HepG2 (cell line): ENCODE data around the gene ARIH2. TPM values are rescaled to one million over a fixed set of nuclear protein-coding genes. Genes with fewer than 3 reads are reported as not detected.

ENCODE experiments used
- ATAC-seq: fragments of 200-7000 bp; cut with Tn5 transposase; 3 replicates; pipeline ENCODE4 v1.9.1; 2020; ENCODE audit warnings: mild to moderate bottlenecking, moderate library complexity
- BruUV-seq: library from RNA; stranded (reverse); fragments of 400-500 nt; replicated peaks from 2 replicates; lab custom pipeline; 2021; lab: Mats Ljungman, UMichigan
- CTCF ChIA-PET: fragments of 300-600 bp; formaldehyde crosslinking; extraction: SDS; loops from one replicate; lab custom pipeline; 2021; ENCODE audit warnings: low total read pairs, inconsistent platforms, low intra/inter-chr PET ratio; lab: Yijun Ruan, JAX
- POLR2A ChIA-PET: fragments of 350-600 bp; sonication (Branson Sonifier 250); formaldehyde crosslinking; loops from one replicate; lab custom pipeline; 2020; ENCODE audit warnings: antibody characterized with exemption, inconsistent platforms; lab: Yijun Ruan, JAX
- DNase-seq: peaks from one replicate; pipeline ENCODE4 v3.0.0-alpha.2; 2015; ENCODE audit warnings: low spot score
- FAIRE-seq: peaks from 3 replicates; lab custom pipeline; 2011; peaks lifted over from hg19 to GRCh38; lab: Jason Lieb, UNC
- H2AFZ ChIP-seq: one replicate; pipeline ENCODE4 v1.6.1; 2011; ENCODE audit warnings: low read length, inconsistent platforms
- H3K27ac ChIP-seq: fragments of 300-600 bp; 3 replicates; pipeline ENCODE4 v1.8.0; 2011; ENCODE audit warnings: mixed run types, mild to moderate bottlenecking, mixed read lengths, low read length, inconsistent platforms; ENCODE audit not compliant: insufficient read depth; ENCODE audit errors: extremely low read length
- H3K27me3 ChIP-seq, 2 experiments: fragments of 200-600 bp in 1 of 2; 2 replicates in 1 of 2; 3 replicates in 1 of 2; pipeline versions ENCODE4 v1.6.0 to v1.8.0; 2011; ENCODE audit warnings: low read length in 2 of 2, mild to moderate bottlenecking in 2 of 2, moderate library complexity in 2 of 2, inconsistent platforms in 1 of 2; ENCODE audit not compliant: insufficient read depth in 2 of 2, control insufficient read depth in 1 of 2
- H3K36me3 ChIP-seq, 2 experiments: fragments of 200-600 bp in 1 of 2; replicated peaks in 1 of 2; 2 replicates in 1 of 2; 3 replicates in 1 of 2; pipeline versions ENCODE4 v1.5.1 to v1.8.0; 2011; ENCODE audit warnings: low read length in 2 of 2, inconsistent platforms in 1 of 2; ENCODE audit not compliant: insufficient read depth in 2 of 2, control insufficient read depth in 1 of 2
- H3K4me1 ChIP-seq: 2 replicates; pipeline ENCODE4 v1.5.1; 2012; ENCODE audit warnings: low read length, inconsistent platforms; ENCODE audit not compliant: insufficient read depth
- H3K4me2 ChIP-seq: 2 replicates; pipeline ENCODE4 v1.6.0; 2011; ENCODE audit warnings: low read depth, low read length, inconsistent platforms
- H3K4me3 ChIP-seq, 3 experiments: fragments of 200-600 bp in 1 of 3; sonication (generic), shearing (Covaris generic) in 1 of 3; replicated peaks in 1 of 3; 2 replicates each; pipeline ENCODE4 v1.5.1; 2011 to 2016; ENCODE audit warnings: low read length in 3 of 3, inconsistent platforms in 2 of 3, low read depth in 2 of 3, mild to moderate bottlenecking in 2 of 3, control low read depth in 1 of 3, mixed read lengths in 1 of 3; ENCODE audit not compliant: insufficient read depth in 1 of 3
- H3K79me2 ChIP-seq: one replicate; pipeline ENCODE4 v1.6.1; 2011; ENCODE audit warnings: low read length, inconsistent platforms; ENCODE audit not compliant: insufficient read depth
- H3K9ac ChIP-seq: 2 replicates; pipeline ENCODE4 v1.6.0; 2011; ENCODE audit warnings: mild to moderate bottlenecking, low read depth, low read length, inconsistent platforms; ENCODE audit not compliant: insufficient read depth
- H3K9me3 ChIP-seq: 2 replicates; pipeline ENCODE4 v1.5.1; 2012; ENCODE audit warnings: mild to moderate bottlenecking, low read length
- H4K20me1 ChIP-seq: 2 replicates; pipeline ENCODE4 v1.6.0; 2011; ENCODE audit warnings: inconsistent platforms, mild to moderate bottlenecking, low read length, moderate library complexity; ENCODE audit not compliant: insufficient read depth
- CREB1 ChIP-seq, 2 experiments: fragments of 450-650 bp in 1 of 2; IDR thresholded peaks; 2 replicates each; pipeline ENCODE4 v1.6.1; 2016 to 2017; ENCODE audit warnings: control low read depth in 1 of 2, mild to moderate bottlenecking in 1 of 2, missing compliant biosample characterization in 1 of 2, missing genetic modification characterization in 1 of 2
- FOSL2 ChIP-seq: sonication (generic); formaldehyde crosslinking; IDR thresholded peaks from 2 replicates; pipeline ENCODE4 v1.4.0; 2020; ENCODE audit warnings: missing genetic modification reagents
- HDAC2 ChIP-seq: sonication (generic); formaldehyde crosslinking; IDR thresholded peaks from 2 replicates; pipeline ENCODE4 v1.4.0; 2020; ENCODE audit warnings: missing genetic modification reagents
- HMGXB4 ChIP-seq, 2 experiments: sonication (generic) in 1 of 2; formaldehyde crosslinking in 1 of 2; IDR thresholded peaks; 2 replicates each; pipeline versions ENCODE4 v1.4.0 to v1.6.1; 2018 to 2020; ENCODE audit warnings: missing genetic modification reagents in 2 of 2, borderline replicate concordance in 1 of 2, low read depth in 1 of 2, mild to moderate bottlenecking in 1 of 2, missing biosample characterization in 1 of 2
- MAFK ChIP-seq, 2 experiments: IDR thresholded peaks in 1 of 2; conservative IDR thresholded peaks in 1 of 2; 2 replicates each; pipeline ENCODE4 v1.6.1; 2011; ENCODE audit warnings: improper control_type of control experiment in 2 of 2, low read length in 2 of 2
- NBN ChIP-seq: fragments of 450-650 bp; conservative IDR thresholded peaks from 2 replicates; pipeline ENCODE4 v1.6.1; 2017
- TEAD3 ChIP-seq: optimal IDR thresholded peaks from 2 replicates; pipeline ENCODE3; 2016; ENCODE audit warnings: borderline replicate concordance
- ZC3H4 ChIP-seq: sonication (generic); formaldehyde crosslinking; IDR thresholded peaks from 2 replicates; pipeline ENCODE4 v1.4.0; 2020; ENCODE audit warnings: missing genetic modification reagents, borderline replicate concordance
- ZIK1 ChIP-seq: sonication (generic); formaldehyde crosslinking; IDR thresholded peaks from 2 replicates; pipeline ENCODE4 v1.5.0; 2020; ENCODE audit warnings: mild to moderate bottlenecking, low read depth, missing genetic modification reagents, borderline replicate concordance
- ZNF138 ChIP-seq: sonication (generic); formaldehyde crosslinking; IDR thresholded peaks from 2 replicates; pipeline ENCODE4 v1.5.0; 2020; ENCODE audit warnings: mild to moderate bottlenecking, low read depth, missing genetic modification reagents
- ZNF281 ChIP-seq: sonication (generic); formaldehyde crosslinking; IDR thresholded peaks from 2 replicates; pipeline ENCODE4 v1.4.0; 2020; ENCODE audit warnings: missing genetic modification reagents, borderline replicate concordance
- ZSCAN30 ChIP-seq: sonication (generic); formaldehyde crosslinking; IDR thresholded peaks from 2 replicates; pipeline ENCODE4 v1.5.0; 2020; ENCODE audit warnings: mild to moderate bottlenecking, missing genetic modification reagents
- WGBS: methylation state at CpG from one replicate; pipeline ENCODE4 v1.1.6; 2017; ENCODE audit warnings: low lambda C conversion rate; 5-methylcytosine and 5-hydroxymethylcytosine counted together
- in situ Hi-C: cut with HindIII; loops from 2 replicates; pipeline ENCODE4 v1.10.0; 2017; ENCODE audit warnings: low pct_unique_long_range_greater_than_20kb; ENCODE audit not compliant: extremely low pct_ligation_motif_present
- intact Hi-C: fragments of 100-400 bp; cut with micrococcal nuclease; formaldehyde crosslinking; loops from one replicate; pipeline ENCODE4 v1.10.0; 2022; ENCODE audit not compliant: unreplicated experiment
- polyA plus RNA-seq, 8 experiments: library from polyadenylated mRNA; depleted of rRNA in 3 of 8; stranded (reverse) in 7 of 8; unstranded in 1 of 8; fragments of >200 nt; fragmentation: Illumina TruSeq in 4 of 8; extraction: Trizol in 4 of 8; gene quantifications; 2 replicates each; pipeline versions ENCODE4 v1.2.1 to v1.2.3, GENCODE V29; 2011 to 2016; ENCODE audit warnings: low read depth in 4 of 8, missing spikeins in 1 of 8, mixed read lengths in 1 of 8; ENCODE audit not compliant: insufficient read depth in 1 of 8
- total RNA-seq, 5 experiments: library from RNA; depleted of rRNA; stranded (reverse); fragments of >200 nt; fragmentation: Illumina TruSeq; extraction: Trizol; gene quantifications; 2 replicates each; pipeline ENCODE4 v1.2.3, GENCODE V29; 2016; ENCODE audit warnings: low read depth in 1 of 5
- TF ChIP-seq, protein P1 (sequence below): IDR thresholded peaks from 2 replicates; pipeline ENCODE4 v1.6.1; 2016; ENCODE audit warnings: low read depth, control low read depth
- TF ChIP-seq, protein P2 (sequence below): IDR thresholded peaks from 2 replicates; pipeline ENCODE4 v1.6.1; 2016; ENCODE audit warnings: low read depth, borderline replicate concordance
- TF ChIP-seq, protein P3 (sequence below): IDR thresholded peaks from 2 replicates; pipeline ENCODE4 v1.6.1; 2012; ENCODE audit warnings: low read depth, low read length, improper control_type of control experiment

Gene ARIH2
- total and polyA plus RNA-seq, 2 of the 13 experiments (the other 11 are each of a cell fraction or from before 2014, with no cell fraction given) = 64.8 to 83.3 TPM

DNA sequence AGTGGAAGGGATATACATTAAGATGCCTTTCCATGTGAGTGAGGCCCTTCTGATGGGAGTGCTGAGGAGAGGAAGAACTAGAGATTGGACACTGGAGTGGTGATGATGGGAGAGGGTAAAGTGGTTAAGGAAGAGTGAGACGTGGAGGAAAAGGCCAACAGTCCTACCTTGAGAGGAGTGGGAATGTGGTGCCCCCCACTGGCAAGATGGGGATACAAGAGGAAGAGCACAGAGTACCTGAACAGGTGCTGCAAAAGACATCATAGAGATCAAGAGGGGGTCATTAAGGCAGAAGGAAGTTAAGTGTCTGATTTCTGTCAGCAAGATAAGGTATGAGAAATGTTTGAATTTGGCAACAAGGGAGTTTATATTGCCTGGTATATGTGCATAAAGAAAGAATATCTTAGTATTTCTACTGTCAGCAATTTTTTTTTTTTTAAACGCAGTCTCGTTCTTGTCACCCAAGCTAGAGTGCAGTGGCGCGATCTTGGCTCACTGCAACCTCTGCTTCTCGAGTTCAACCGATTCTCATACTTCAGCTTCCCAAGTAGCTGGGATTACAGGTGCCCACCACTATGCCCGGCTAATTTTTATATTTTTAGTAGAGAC lies 34.0 kb downstream of the ARIH2 start:
- Histone ChIP-seq H3K27ac (no peak overlapping the region), H4K20me1 (peaks cover 4% of the 10 kb centered on the region; the same call in 1 of the 2 replicates), H3K4me2 (no peak overlapping the region), H3K9ac (no peak overlapping the region), H3K4me1 (no peaks in the 10 kb centered on the region), H3K79me2 (peaks cover 20% of the 10 kb centered on the region), H3K27me3 (no peaks in the 10 kb centered on the region), H2AFZ (no peak overlapping the region), H3K36me3 (peaks cover 4 to 18% of the 10 kb centered on the region in 2 experiments; a peak in 3 of 5 replicates), H3K4me3 (no peak overlapping the region), H3K9me3 (no peaks in the 10 kb centered on the region)
- ChIA-PET CTCF (interaction anchor here (1.2 to 1.3 kb wide), 2 partner anchors 96 to 216 kb away, joined by 3 to 4 read pairs; no protein-coding TSS in a partner anchor), POLR2A (interaction anchor here (1.0 kb wide), 1 partner anchor 181 kb away, joined by 3 read pairs; the partner anchor contains the start of gene LAMB2)
- DNase-seq (peak; percentile 45), ATAC-seq (peak; percentile 85), FAIRE-seq (peak; percentile 34)
- 87% methylated on average over 8 of the region's 8 CpGs for WGBS
- in situ Hi-C loops (no loop called here), intact Hi-C loops (loop anchor here (2.0 kb wide), 1 partner anchor 212 kb away; no protein-coding TSS in a partner anchor)
- BruUV-seq = no TSS peak
- TF ChIP-seq ZC3H4 (CRISPR knock-in tag) (no peak), CREB1 (IDR thresholded peaks at IDR 0.05) (no peak), CREB1 (CRISPR knock-in tag; IDR thresholded peaks at IDR 0.05) (no peak), ZNF281 (CRISPR knock-in tag) (no peak), TEAD3 (CRISPR knock-in tag) (peak; percentile 27), ZSCAN30 (no peak), NBN (no peak), HDAC2 (CRISPR knock-in tag) (no peak), ZIK1 (CRISPR knock-in tag) (no peak), MAFK (conservative IDR thresholded peaks at IDR 0.05 in 1 of 2, IDR thresholded peaks at IDR 0.05 in 1 of 2; ENCODE audit: low read length in 2 of 2) (peak in 1 of 2 experiments; percentile 67; a peak in 2 of 4 replicates), ZNF138 (CRISPR knock-in tag) (no peak), HMGXB4 (CRISPR knock-in tag; IDR thresholded peaks at IDR 0.05; ENCODE audit: borderline replicate concordance in 1 of 2, low read depth in 1 of 2) (0 out of 4 replicates have a peak, but pooled peaks of 1 of the 2 experiments have one; percentile 32), FOSL2 (CRISPR knock-in tag) (no peak)
- TF ChIP-seq, protein P1, sequence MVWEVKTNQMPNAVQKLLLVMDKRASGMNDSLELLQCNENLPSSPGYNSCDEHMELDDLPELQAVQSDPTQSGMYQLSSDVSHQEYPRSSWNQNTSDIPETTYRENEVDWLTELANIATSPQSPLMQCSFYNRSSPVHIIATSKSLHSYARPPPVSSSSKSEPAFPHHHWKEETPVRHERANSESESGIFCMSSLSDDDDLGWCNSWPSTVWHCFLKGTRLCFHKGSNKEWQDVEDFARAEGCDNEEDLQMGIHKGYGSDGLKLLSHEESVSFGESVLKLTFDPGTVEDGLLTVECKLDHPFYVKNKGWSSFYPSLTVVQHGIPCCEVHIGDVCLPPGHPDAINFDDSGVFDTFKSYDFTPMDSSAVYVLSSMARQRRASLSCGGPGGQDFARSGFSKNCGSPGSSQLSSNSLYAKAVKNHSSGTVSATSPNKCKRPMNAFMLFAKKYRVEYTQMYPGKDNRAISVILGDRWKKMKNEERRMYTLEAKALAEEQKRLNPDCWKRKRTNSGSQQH (CRISPR knock-in tag) = no peak
- TF ChIP-seq, protein P2, sequence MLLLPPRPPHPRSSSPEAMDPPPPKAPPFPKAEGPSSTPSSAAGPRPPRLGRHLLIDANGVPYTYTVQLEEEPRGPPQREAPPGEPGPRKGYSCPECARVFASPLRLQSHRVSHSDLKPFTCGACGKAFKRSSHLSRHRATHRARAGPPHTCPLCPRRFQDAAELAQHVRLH (CRISPR knock-in tag) = 0 out of 2 replicates have a peak, but pooled peaks have one; percentile 33
- TF ChIP-seq, protein P3, sequence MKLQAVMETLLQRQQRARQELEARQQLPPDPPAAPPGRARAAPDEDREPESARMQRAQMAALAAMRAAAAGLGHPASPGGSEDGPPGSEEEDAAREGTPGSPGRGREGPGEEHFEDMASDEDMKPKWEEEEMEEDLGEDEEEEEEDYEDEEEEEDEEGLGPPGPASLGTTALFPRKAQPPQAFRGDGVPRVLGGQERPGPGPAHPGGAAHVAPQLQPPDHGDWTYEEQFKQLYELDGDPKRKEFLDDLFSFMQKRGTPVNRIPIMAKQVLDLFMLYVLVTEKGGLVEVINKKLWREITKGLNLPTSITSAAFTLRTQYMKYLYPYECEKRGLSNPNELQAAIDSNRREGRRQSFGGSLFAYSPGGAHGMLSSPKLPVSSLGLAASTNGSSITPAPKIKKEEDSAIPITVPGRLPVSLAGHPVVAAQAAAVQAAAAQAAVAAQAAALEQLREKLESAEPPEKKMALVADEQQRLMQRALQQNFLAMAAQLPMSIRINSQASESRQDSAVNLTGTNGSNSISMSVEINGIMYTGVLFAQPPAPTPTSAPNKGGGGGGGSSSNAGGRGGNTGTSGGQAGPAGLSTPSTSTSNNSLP = no peak
